Trophoblast cell (in vitro differentiated cells and primary cell): ENCODE results near the gene PDZD4.
A peak's percentile ranks its signal among the peaks of the same experiment; 100 is the strongest.

ENCODE experiments used
- DNase-seq, 2 donors: peaks; one replicate each; pipeline ENCODE4 v3.0.0-alpha.2; 2016
- H2AFZ ChIP-seq: 2 replicates; pipeline ENCODE4 v1.6.1; 2013; ENCODE audit warnings: low read length, moderate library complexity, mild to moderate bottlenecking; ENCODE audit not compliant: insufficient read depth, poor library complexity
- H2AK5ac ChIP-seq: 2 replicates; pipeline ENCODE4 v1.6.1; 2013; ENCODE audit warnings: mild to moderate bottlenecking, low read length
- H2BK120ac ChIP-seq: 2 replicates; pipeline ENCODE4 v1.6.1; 2013; ENCODE audit warnings: low read length, mild to moderate bottlenecking, moderate library complexity; ENCODE audit not compliant: insufficient read depth, poor library complexity
- H2BK12ac ChIP-seq: 2 replicates; pipeline ENCODE4 v1.6.1; 2013; ENCODE audit warnings: mild to moderate bottlenecking, low read length, moderate library complexity
- H2BK5ac ChIP-seq: 2 replicates; pipeline ENCODE4 v1.6.1; 2013; ENCODE audit warnings: low read length, low read depth, moderate library complexity, mild to moderate bottlenecking; ENCODE audit not compliant: poor library complexity
- H3K14ac ChIP-seq: 2 replicates; pipeline ENCODE4 v1.6.1; 2013; ENCODE audit warnings: mild to moderate bottlenecking, low read length
- H3K18ac ChIP-seq: 2 replicates; pipeline ENCODE4 v1.6.1; 2013; ENCODE audit warnings: mild to moderate bottlenecking, low read length
- H3K23ac ChIP-seq: 2 replicates; pipeline ENCODE4 v1.6.1; 2013; ENCODE audit warnings: low read length
- H3K27ac ChIP-seq: 2 replicates; pipeline ENCODE4 v1.5.1; 2013; ENCODE audit warnings: low read depth, mild to moderate bottlenecking, inconsistent platforms, low read length, moderate library complexity
- H3K27me3 ChIP-seq: 2 replicates; pipeline ENCODE4 v1.6.1; 2013; ENCODE audit warnings: inconsistent platforms, mild to moderate bottlenecking, low read length, moderate library complexity; ENCODE audit not compliant: insufficient read depth
- H3K36me3 ChIP-seq, 2 experiments: 1 replicate in 1 of 2; 2 replicates in 1 of 2; pipeline ENCODE4 v1.6.1; 2013; ENCODE audit warnings: low read length in 2 of 2, mild to moderate bottlenecking in 2 of 2, moderate library complexity in 1 of 2; ENCODE audit not compliant: insufficient read depth in 2 of 2, control insufficient read depth in 1 of 2
- H3K4ac ChIP-seq: 2 replicates; pipeline ENCODE4 v1.6.1; 2013; ENCODE audit warnings: low read depth, mild to moderate bottlenecking, low read length, moderate library complexity
- H3K4me1 ChIP-seq, 2 experiments: 1 replicate in 1 of 2; 2 replicates in 1 of 2; pipeline ENCODE4 v1.6.1; 2013; ENCODE audit warnings: low read length in 2 of 2, mild to moderate bottlenecking in 2 of 2, moderate library complexity in 1 of 2; ENCODE audit not compliant: insufficient read depth in 2 of 2, control insufficient read depth in 1 of 2
- H3K4me2 ChIP-seq: 2 replicates; pipeline ENCODE4 v1.6.1; 2013; ENCODE audit warnings: inconsistent platforms, mild to moderate bottlenecking, low read length, moderate library complexity
- H3K4me3 ChIP-seq: 2 replicates; pipeline ENCODE4 v1.5.1; 2013; ENCODE audit warnings: mild to moderate bottlenecking, low read depth, low read length, inconsistent platforms
- H3K79me1 ChIP-seq: one replicate; pipeline ENCODE4 v1.6.1; 2013; ENCODE audit warnings: low read length
- H3K79me2 ChIP-seq: 2 replicates; pipeline ENCODE4 v1.6.1; 2013; ENCODE audit warnings: low read length, mild to moderate bottlenecking; ENCODE audit not compliant: control insufficient read depth, insufficient read depth, poor library complexity
- H3K9ac ChIP-seq: 2 replicates; pipeline ENCODE4 v1.6.1; 2013; ENCODE audit warnings: mild to moderate bottlenecking, low read length
- H3K9me3 ChIP-seq: 2 replicates; pipeline ENCODE4 v1.6.1; 2013; ENCODE audit warnings: low read depth, mild to moderate bottlenecking, control low read depth, inconsistent platforms, low read length; ENCODE audit not compliant: insufficient read depth
- H4K12ac ChIP-seq: 2 replicates; pipeline ENCODE4 v1.6.1; 2013; ENCODE audit warnings: low read depth, mild to moderate bottlenecking, low read length, moderate library complexity
- H4K8ac ChIP-seq: 2 replicates; pipeline ENCODE4 v1.6.1; 2013; ENCODE audit warnings: low read depth, mild to moderate bottlenecking, low read length, moderate library complexity
- H4K91ac ChIP-seq: one replicate; pipeline ENCODE4 v1.6.1; 2013; ENCODE audit warnings: low read depth, mild to moderate bottlenecking, low read length, moderate library complexity
- WGBS: extraction: QIAGEN DNeasy Blood & Tissue Kit; methylation state at CpG from one replicate; pipeline ENCODE4 v1.1.7; 2013; ENCODE audit warnings: missing lambda C conversion rate; ENCODE audit not compliant: insufficient read length, insufficient coverage; ENCODE audit errors: extremely low coverage; 5-methylcytosine and 5-hydroxymethylcytosine counted together

PDZD4 gene

GRCh38 chrX:153766871-153767673 lies 63.3 kb downstream of the PDZD4 start:
- no CpG with 5 or more reads among the region's 56 CpGs for WGBS
- no peak overlapping the region for H2BK12ac ChIP-seq
- no peak overlapping the region for H3K23ac ChIP-seq
- H3K9me3 ChIP-seq = no peaks in the 10 kb centered on the region
- H3K14ac ChIP-seq = no peak overlapping the region
- no peak overlapping the region for H3K27ac ChIP-seq
- H3K79me1 ChIP-seq = no peaks in the 10 kb centered on the region
- no peak overlapping the region for H2BK120ac ChIP-seq
- no peaks in the 10 kb centered on the region for H3K27me3 ChIP-seq
- H3K4me3 ChIP-seq = no peak overlapping the region
- no peak overlapping the region for H3K18ac ChIP-seq
- H2BK5ac ChIP-seq = no peak overlapping the region
- no peak overlapping the region for H2AFZ ChIP-seq
- H3K4me2 ChIP-seq = no peak overlapping the region
- H4K8ac ChIP-seq = no peak overlapping the region
- no peaks in the 10 kb centered on the region for H3K36me3 ChIP-seq
- no peak overlapping the region for H2AK5ac ChIP-seq
- no peak for DNase-seq
- no peak overlapping the region for H3K4ac ChIP-seq
- no peak overlapping the region for H4K91ac ChIP-seq
- H3K4me1 ChIP-seq = no peaks in the 10 kb centered on the region
- no peak overlapping the region for H4K12ac ChIP-seq
- H3K9ac ChIP-seq = no peak overlapping the region
- no peaks in the 10 kb centered on the region for H3K79me2 ChIP-seq

GRCh38 chrX:153766098-153766817 lies 64.1 kb downstream of the PDZD4 start:
- H4K12ac ChIP-seq = no peak overlapping the region
- no peaks in the 10 kb centered on the region for H3K36me3 ChIP-seq
- no peak overlapping the region for H3K23ac ChIP-seq
- H3K18ac ChIP-seq = no peak overlapping the region
- no peak overlapping the region for H2BK12ac ChIP-seq
- H3K14ac ChIP-seq = no peak overlapping the region
- H3K9me3 ChIP-seq = no peaks in the 10 kb centered on the region
- no peaks in the 10 kb centered on the region for H3K79me2 ChIP-seq
- no peak overlapping the region for H3K9ac ChIP-seq
- H3K4me3 ChIP-seq = no peak overlapping the region
- no peak overlapping the region for H4K91ac ChIP-seq
- no peak overlapping the region for H3K4me2 ChIP-seq
- H3K4me1 ChIP-seq = no peaks in the 10 kb centered on the region
- H3K27me3 ChIP-seq = no peaks in the 10 kb centered on the region
- peak in 1 of 2 donors; percentile 18 for DNase-seq
- H2BK5ac ChIP-seq = no peak overlapping the region
- H2BK120ac ChIP-seq = no peak overlapping the region
- no peak overlapping the region for H2AFZ ChIP-seq
- WGBS = no CpG with 5 or more reads among the region's 21 CpGs
- no peak overlapping the region for H3K27ac ChIP-seq
- H3K79me1 ChIP-seq = no peaks in the 10 kb centered on the region
- H2AK5ac ChIP-seq = no peak overlapping the region
- H3K4ac ChIP-seq = no peak overlapping the region
- H4K8ac ChIP-seq = no peak overlapping the region

GRCh38 chrX:153765138-153766079 lies 64.9 kb downstream of the PDZD4 start:
- Histone ChIP-seq H3K4me1 (no peaks in the 10 kb centered on the region), H2BK120ac (no peak overlapping the region), H3K14ac (no peak overlapping the region), H2BK12ac (no peak overlapping the region), H3K4ac (no peak overlapping the region), H3K27ac (no peak overlapping the region), H3K18ac (no peak overlapping the region), H3K36me3 (no peaks in the 10 kb centered on the region), H2AK5ac (no peak overlapping the region), H4K91ac (no peak overlapping the region), H2AFZ (no peak overlapping the region), H3K9me3 (no peaks in the 10 kb centered on the region), H3K9ac (no peak overlapping the region), H3K23ac (no peak overlapping the region), H3K4me3 (no peak overlapping the region), H3K79me2 (no peaks in the 10 kb centered on the region), H3K4me2 (no peak overlapping the region), H4K12ac (no peak overlapping the region), H3K27me3 (no peaks in the 10 kb centered on the region), H3K79me1 (no peaks in the 10 kb centered on the region), H2BK5ac (no peak overlapping the region), H4K8ac (no peak overlapping the region)
- WGBS = no CpG with 5 or more reads among the region's 27 CpGs
- DNase-seq = no peak

GRCh38 chrX:153764786-153765137 lies 65.6 kb downstream of the PDZD4 start:
- no peak overlapping the region for H4K8ac ChIP-seq
- no peak overlapping the region for H3K23ac ChIP-seq
- H2BK120ac ChIP-seq = no peak overlapping the region
- no CpG with 5 or more reads among the region's 7 CpGs for WGBS
- no peak overlapping the region for H2AFZ ChIP-seq
- no peak for DNase-seq
- H3K79me2 ChIP-seq = no peaks in the 10 kb centered on the region
- H2AK5ac ChIP-seq = no peak overlapping the region
- no peak overlapping the region for H3K18ac ChIP-seq
- no peak overlapping the region for H3K4me3 ChIP-seq
- H3K4ac ChIP-seq = no peak overlapping the region
- H3K9ac ChIP-seq = no peak overlapping the region
- H3K9me3 ChIP-seq = no peaks in the 10 kb centered on the region
- H3K79me1 ChIP-seq = no peaks in the 10 kb centered on the region
- no peak overlapping the region for H4K91ac ChIP-seq
- no peak overlapping the region for H2BK5ac ChIP-seq
- no peaks in the 10 kb centered on the region for H3K36me3 ChIP-seq
- no peak overlapping the region for H3K27ac ChIP-seq
- no peak overlapping the region for H2BK12ac ChIP-seq
- H3K4me1 ChIP-seq = no peaks in the 10 kb centered on the region
- no peaks in the 10 kb centered on the region for H3K27me3 ChIP-seq
- H3K4me2 ChIP-seq = no peak overlapping the region
- no peak overlapping the region for H3K14ac ChIP-seq
- H4K12ac ChIP-seq = no peak overlapping the region
